ENCODE results near the gene SGMS1. TPM values are rescaled to one million over a fixed set of nuclear protein-coding genes. Genes with fewer than 3 reads are reported as not detected.

SGMS1 gene
- total RNA-seq, 3 donors from 2014 or later (not counting 1 experiment from before 2014, with no cell fraction given), result 24.5 to 32.7 (median 30.4) TPM

DNA sequence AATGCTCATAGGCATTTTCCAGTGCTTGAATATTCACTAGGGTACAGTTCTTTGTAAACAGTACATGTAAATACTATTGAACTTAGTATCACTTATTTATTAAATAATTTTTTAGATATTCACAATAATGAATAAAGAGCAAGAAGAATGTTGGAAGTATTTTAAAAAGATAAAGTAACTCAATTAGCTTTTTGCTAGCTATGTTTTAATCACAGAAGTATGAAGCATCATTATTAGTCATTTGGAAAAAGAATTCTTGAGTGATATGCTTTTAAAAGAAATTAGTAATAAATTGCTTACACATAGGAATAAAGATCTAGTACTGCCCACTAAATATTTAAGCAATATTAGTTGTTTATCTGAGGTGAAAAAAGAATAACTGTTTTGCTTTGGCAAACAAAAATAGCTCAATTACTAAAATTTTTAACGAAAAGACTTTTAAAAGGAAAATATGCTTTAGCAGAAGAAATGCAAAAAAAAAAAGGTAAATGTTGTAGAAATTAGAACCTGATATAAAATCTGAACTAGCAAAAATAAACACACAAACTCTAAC, 66.5 kb downstream of the SGMS1 start:
- no peak for TF ChIP-seq CTCF (IDR thresholded peaks at IDR 0.05)
- no peaks in the 10 kb centered on the region for H3K36me3 ChIP-seq (ENCODE audit: control insufficient read depth, insufficient read depth, low read length)
- DNase-seq (no peak), ATAC-seq (no peak)
- Mint-ChIP-seq H3K27me3 (ENCODE audit: low read depth in 2 of 2) (no peaks in the 10 kb centered on the region), H3K27ac (no peak overlapping the region), H3K4me3 (no peak overlapping the region), H3K36me3 (no peaks in the 10 kb centered on the region), H3K4me1 (peaks cover 38 to 43% of the 10 kb centered on the region in 2 donors), H3K9me3 (no peaks in the 10 kb centered on the region)
- no peaks in the 10 kb centered on the region for H3K27me3 ChIP-seq (ENCODE audit: control insufficient read depth, insufficient read depth, low read length)
- H3K4me3 ChIP-seq (ENCODE audit: low read length), result no peak overlapping the region
- intact Hi-C loops (cut with micrococcal nuclease), result no loop called here
- no peak overlapping the region for H3K27ac ChIP-seq (ENCODE audit: low read length)
- no peaks in the 10 kb centered on the region for H3K4me1 ChIP-seq (ENCODE audit: control insufficient read depth, insufficient read depth, low read length)
- WGBS (ENCODE audit: insufficient coverage), result no CpG with 5 or more reads among the region's 1 CpG
- no peaks in the 10 kb centered on the region for H3K9me3 ChIP-seq (ENCODE audit: control insufficient read depth, insufficient read depth, low read length)

- Histone ChIP-seq H3K4me3 (ENCODE audit: low read length) (no peak overlapping the region), H3K27ac (ENCODE audit: low read length) (no peak overlapping the region), H3K27me3 (ENCODE audit: control insufficient read depth, insufficient read depth, low read length) (no peaks in the 10 kb centered on the region), H3K9me3 (ENCODE audit: control insufficient read depth, insufficient read depth, low read length) (no peaks in the 10 kb centered on the region), H3K4me1 (ENCODE audit: control insufficient read depth, insufficient read depth, low read length) (no peaks in the 10 kb centered on the region), H3K36me3 (ENCODE audit: control insufficient read depth, insufficient read depth, low read length) (no peaks in the 10 kb centered on the region)
- peak overlapping the region in 1 of 2 donors; percentile 38 for H3K27ac Mint-ChIP-seq
- ATAC-seq (no peak), DNase-seq (no peak)
- intact Hi-C loops (cut with micrococcal nuclease), result no loop called here
- H3K4me3 Mint-ChIP-seq, result no peak overlapping the region
- no peak for TF ChIP-seq CTCF (IDR thresholded peaks at IDR 0.05)
- no peaks in the 10 kb centered on the region for H3K27me3 Mint-ChIP-seq (ENCODE audit: low read depth in 2 of 2)
- no peaks in the 10 kb centered on the region for H3K36me3 Mint-ChIP-seq
- no peaks in the 10 kb centered on the region for H3K9me3 Mint-ChIP-seq
- peaks cover 31 to 36% of the 10 kb centered on the region in 2 donors for H3K4me1 Mint-ChIP-seq
- WGBS (ENCODE audit: insufficient coverage), result 96% methylated on average over 6 of the region's 9 CpGs
These were observed 67.3 kb downstream of the SGMS1 start for GRCh38 chr10:50556237-50557120.

GRCh38 chr10:50554995-50555568, 68.7 kb downstream of the SGMS1 start:
- H3K4me1 ChIP-seq (ENCODE audit: control insufficient read depth, insufficient read depth, low read length), result no peaks in the 10 kb centered on the region
- Mint-ChIP-seq H3K27me3 (ENCODE audit: low read depth in 2 of 2) (no peaks in the 10 kb centered on the region), H3K4me3 (no peak overlapping the region), H3K27ac (peak overlapping the region in 1 of 2 donors; percentile 16), H3K36me3 (no peaks in the 10 kb centered on the region), H3K9me3 (no peaks in the 10 kb centered on the region), H3K4me1 (peaks cover 36 to 38% of the 10 kb centered on the region in 2 donors)
- H3K27me3 ChIP-seq (ENCODE audit: control insufficient read depth, insufficient read depth, low read length), result no peaks in the 10 kb centered on the region
- intact Hi-C loops (cut with micrococcal nuclease), result loop anchor here (5.0 kb wide), 1 partner anchor 82 kb away; no protein-coding TSS in a partner anchor
- H3K36me3 ChIP-seq (ENCODE audit: control insufficient read depth, insufficient read depth, low read length), result no peaks in the 10 kb centered on the region
- ATAC-seq (no peak), DNase-seq (peak in 1 of 2 donors; percentile 40)
- no peaks in the 10 kb centered on the region for H3K9me3 ChIP-seq (ENCODE audit: control insufficient read depth, insufficient read depth, low read length)
- WGBS (ENCODE audit: insufficient coverage), result 92% methylated on average over 2 of the region's 3 CpGs
- no peak overlapping the region for H3K4me3 ChIP-seq (ENCODE audit: low read length)
- no peak for TF ChIP-seq CTCF (IDR thresholded peaks at IDR 0.05)
- H3K27ac ChIP-seq (ENCODE audit: low read length), result no peak overlapping the region
